Peyer's patch (tissue), 4 donors: ENCODE data around the gene CUL7.

Source experiments
- POLR2A ChIP-seq, 2 donors: fragments of 450-650 bp; IDR thresholded peaks; one replicate each; pipeline ENCODE4 v1.5.1; 2017; ENCODE audit warnings: antibody characterized with exemption in 2 of 2, mild to moderate bottlenecking in 2 of 2, moderate library complexity in 2 of 2
- TF ChIP-seq, protein P1 (sequence below), 6 experiments: fragments of 450-650 bp in 4 of 6; fragments of 200-600 bp in 2 of 6; sonication (generic) in 1 of 6; IDR thresholded peaks; one replicate each; pipeline ENCODE4 v1.5.1; 2017 to 2019; ENCODE audit warnings: antibody characterized with exemption in 6 of 6, mild to moderate bottlenecking in 3 of 6, moderate library complexity in 1 of 6

DNA sequence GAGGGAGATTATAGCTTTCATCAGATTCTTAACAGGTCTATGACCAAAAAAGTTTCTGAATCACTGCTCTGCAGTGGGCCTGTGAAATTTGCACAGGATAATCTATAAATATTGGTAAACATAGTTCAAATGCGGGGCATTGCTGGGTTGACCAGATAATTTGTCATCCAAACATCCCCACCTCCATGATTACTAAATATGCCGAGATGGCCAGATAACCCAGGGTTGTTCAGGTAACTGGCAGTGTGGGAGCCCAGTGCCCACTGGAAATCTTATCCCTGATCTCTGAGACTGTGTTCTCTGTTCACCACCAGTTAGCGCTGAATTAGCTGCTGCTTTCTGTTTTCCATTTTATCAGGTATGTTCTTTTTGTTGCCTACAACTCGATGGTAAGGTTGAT lies 43.9 kb upstream of the CUL7 start:
- TF ChIP-seq, protein P1, sequence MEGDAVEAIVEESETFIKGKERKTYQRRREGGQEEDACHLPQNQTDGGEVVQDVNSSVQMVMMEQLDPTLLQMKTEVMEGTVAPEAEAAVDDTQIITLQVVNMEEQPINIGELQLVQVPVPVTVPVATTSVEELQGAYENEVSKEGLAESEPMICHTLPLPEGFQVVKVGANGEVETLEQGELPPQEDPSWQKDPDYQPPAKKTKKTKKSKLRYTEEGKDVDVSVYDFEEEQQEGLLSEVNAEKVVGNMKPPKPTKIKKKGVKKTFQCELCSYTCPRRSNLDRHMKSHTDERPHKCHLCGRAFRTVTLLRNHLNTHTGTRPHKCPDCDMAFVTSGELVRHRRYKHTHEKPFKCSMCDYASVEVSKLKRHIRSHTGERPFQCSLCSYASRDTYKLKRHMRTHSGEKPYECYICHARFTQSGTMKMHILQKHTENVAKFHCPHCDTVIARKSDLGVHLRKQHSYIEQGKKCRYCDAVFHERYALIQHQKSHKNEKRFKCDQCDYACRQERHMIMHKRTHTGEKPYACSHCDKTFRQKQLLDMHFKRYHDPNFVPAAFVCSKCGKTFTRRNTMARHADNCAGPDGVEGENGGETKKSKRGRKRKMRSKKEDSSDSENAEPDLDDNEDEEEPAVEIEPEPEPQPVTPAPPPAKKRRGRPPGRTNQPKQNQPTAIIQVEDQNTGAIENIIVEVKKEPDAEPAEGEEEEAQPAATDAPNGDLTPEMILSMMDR (IDR thresholded peaks at IDR 0.05) = no peak
- no peak for TF ChIP-seq POLR2A (IDR thresholded peaks at IDR 0.05)
